HepG2 (cell line): ENCODE data around the gene AAGAB.

Experiments
- ETV5 ChIP-seq: IDR thresholded peaks from 2 replicates; pipeline ENCODE4 v1.6.1; 2018; ENCODE audit warnings: missing biosample characterization, missing genetic modification reagents, inconsistent platforms, borderline replicate concordance
- EZH2 ChIP-seq: conservative IDR thresholded peaks from 2 replicates; pipeline ENCODE4 v1.6.1; 2012; ENCODE audit warnings: mild to moderate bottlenecking, low read depth, low read length, moderate library complexity
- MAZ ChIP-seq, 2 experiments: sonication (generic) in 1 of 2; formaldehyde crosslinking in 1 of 2; IDR thresholded peaks; 2 replicates each; pipeline versions ENCODE4 v1.5.0 to v1.6.1; 2012 to 2020; ENCODE audit warnings: low read depth in 2 of 2, mild to moderate bottlenecking in 2 of 2, borderline replicate concordance in 1 of 2, improper control_type of control experiment in 1 of 2, low read length in 1 of 2, missing genetic modification reagents in 1 of 2, moderate library complexity in 1 of 2
- MLX ChIP-seq: IDR thresholded peaks from 2 replicates; pipeline ENCODE4 v1.6.1; 2016
- RFX5 ChIP-seq: IDR thresholded peaks from 2 replicates; pipeline ENCODE4 v1.6.1; 2011; ENCODE audit warnings: low read depth, low read length, improper control_type of control experiment
- SP1 ChIP-seq, 2 experiments: fragments of 450-650 bp in 1 of 2; sonication (generic) in 1 of 2; formaldehyde crosslinking in 1 of 2; IDR thresholded peaks; 2 replicates each; pipeline versions ENCODE4 v1.4.0 to v1.6.1; 2016 to 2020; ENCODE audit warnings: missing genetic modification reagents in 1 of 2
- ZBTB34 ChIP-seq: sonication (generic); formaldehyde crosslinking; IDR thresholded peaks from 2 replicates; pipeline ENCODE4 v1.8.0; 2022; ENCODE audit warnings: mild to moderate bottlenecking, missing genetic modification reagents
- ZNF570 ChIP-seq: sonication (generic); formaldehyde crosslinking; IDR thresholded peaks from 2 replicates; pipeline ENCODE4 v1.4.0; 2020; ENCODE audit warnings: mild to moderate bottlenecking, missing genetic modification reagents, borderline replicate concordance
- TF ChIP-seq, protein P1 (sequence below): sonication (generic); formaldehyde crosslinking; IDR thresholded peaks from one replicate; pipeline ENCODE4 v1.5.1; 2020; ENCODE audit warnings: mild to moderate bottlenecking, missing genetic modification reagents; ENCODE audit errors: not compliant biosample characterization

- TF ChIP-seq MAZ (IDR thresholded peaks at IDR 0.05; ENCODE audit: borderline replicate concordance, low read depth, low read length), result no peak
- TF ChIP-seq MAZ (CRISPR knock-in tag; IDR thresholded peaks at IDR 0.05; ENCODE audit: low read depth), result no peak
- no peak for TF ChIP-seq ZBTB34 (CRISPR knock-in tag)
- no peak for TF ChIP-seq SP1 (IDR thresholded peaks at IDR 0.05)
- no peak for TF ChIP-seq SP1 (CRISPR knock-in tag; IDR thresholded peaks at IDR 0.05)
- TF ChIP-seq RFX5, result no peak
- TF ChIP-seq ETV5 (CRISPR knock-in tag), result no peak
- no peak for TF ChIP-seq ZNF570 (CRISPR knock-in tag)
- TF ChIP-seq, protein P1, sequence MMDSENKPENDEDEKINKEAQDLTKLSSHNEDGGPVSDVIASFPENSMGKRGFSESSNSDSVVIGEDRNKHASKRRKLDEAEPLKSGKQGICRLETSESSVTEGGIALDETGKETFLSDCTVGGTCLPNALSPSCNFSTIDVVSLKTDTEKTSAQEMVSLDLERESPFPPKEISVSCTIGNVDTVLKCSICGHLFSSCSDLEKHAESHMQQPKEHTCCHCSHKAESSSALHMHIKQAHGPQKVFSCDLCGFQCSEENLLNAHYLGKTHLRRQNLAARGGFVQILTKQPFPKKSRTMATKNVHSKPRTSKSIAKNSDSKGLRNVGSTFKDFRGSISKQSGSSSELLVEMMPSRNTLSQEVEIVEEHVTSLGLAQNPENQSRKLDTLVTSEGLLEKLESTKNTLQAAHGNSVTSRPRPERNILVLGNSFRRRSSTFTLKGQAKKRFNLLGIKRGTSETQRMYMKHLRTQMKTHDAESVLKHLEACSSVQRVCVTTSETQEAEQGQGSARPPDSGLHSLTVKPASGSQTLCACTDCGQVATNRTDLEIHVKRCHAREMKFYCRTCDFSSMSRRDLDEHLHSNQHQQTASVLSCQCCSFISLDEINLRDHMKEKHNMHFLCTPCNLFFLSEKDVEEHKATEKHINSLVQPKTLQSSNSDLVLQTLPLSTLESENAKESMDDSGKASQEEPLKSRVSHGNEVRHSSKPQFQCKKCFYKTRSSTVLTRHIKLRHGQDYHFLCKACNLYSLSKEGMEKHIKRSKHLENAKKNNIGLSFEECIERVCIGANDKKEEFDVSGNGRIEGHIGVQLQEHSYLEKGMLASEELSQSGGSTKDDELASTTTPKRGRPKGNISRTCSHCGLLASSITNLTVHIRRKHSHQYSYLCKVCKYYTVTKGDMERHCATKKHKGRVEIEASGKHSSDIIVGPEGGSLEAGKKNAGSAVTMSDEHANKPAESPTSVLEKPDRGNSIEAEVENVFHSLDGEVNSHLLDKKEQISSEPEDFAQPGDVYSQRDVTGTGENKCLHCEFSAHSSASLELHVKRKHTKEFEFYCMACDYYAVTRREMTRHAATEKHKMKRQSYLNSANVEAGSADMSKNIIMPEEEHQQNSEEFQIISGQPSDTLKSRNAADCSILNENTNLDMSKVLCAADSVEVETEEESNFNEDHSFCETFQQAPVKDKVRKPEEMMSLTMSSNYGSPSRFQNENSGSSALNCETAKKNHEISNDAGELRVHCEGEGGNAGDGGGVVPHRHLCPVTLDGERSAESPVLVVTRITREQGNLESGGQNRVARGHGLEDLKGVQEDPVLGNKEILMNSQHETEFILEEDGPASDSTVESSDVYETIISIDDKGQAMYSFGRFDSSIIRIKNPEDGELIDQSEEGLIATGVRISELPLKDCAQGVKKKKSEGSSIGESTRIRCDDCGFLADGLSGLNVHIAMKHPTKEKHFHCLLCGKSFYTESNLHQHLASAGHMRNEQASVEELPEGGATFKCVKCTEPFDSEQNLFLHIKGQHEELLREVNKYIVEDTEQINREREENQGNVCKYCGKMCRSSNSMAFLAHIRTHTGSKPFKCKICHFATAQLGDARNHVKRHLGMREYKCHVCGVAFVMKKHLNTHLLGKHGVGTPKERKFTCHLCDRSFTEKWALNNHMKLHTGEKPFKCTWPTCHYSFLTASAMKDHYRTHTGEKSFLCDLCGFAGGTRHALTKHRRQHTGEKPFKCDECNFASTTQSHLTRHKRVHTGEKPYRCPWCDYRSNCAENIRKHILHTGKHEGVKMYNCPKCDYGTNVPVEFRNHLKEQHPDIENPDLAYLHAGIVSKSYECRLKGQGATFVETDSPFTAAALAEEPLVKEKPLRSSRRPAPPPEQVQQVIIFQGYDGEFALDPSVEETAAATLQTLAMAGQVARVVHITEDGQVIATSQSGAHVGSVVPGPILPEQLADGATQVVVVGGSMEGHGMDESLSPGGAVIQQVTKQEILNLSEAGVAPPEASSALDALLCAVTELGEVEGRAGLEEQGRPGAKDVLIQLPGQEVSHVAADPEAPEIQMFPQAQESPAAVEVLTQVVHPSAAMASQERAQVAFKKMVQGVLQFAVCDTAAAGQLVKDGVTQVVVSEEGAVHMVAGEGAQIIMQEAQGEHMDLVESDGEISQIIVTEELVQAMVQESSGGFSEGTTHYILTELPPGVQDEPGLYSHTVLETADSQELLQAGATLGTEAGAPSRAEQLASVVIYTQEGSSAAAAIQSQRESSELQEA (CRISPR knock-in tag), result no peak
- TF ChIP-seq MLX (CRISPR knock-in tag), result no peak
- no peak for TF ChIP-seq EZH2
Measured at GRCh38 chr15:67300266-67301025, 46.0 kb upstream of the AAGAB start.
